PC-3 (cell line): ENCODE measurements around the gene COG8.

Experiments used
- CTCF ChIP-seq: fragments of 300-600 bp; sonication (generic); conservative IDR thresholded peaks from 2 replicates; pipeline ENCODE4 v1.5.1; 2017; ENCODE audit warnings: antibody characterized with exemption, low read depth, mild to moderate bottlenecking, low read length
- EZH2 ChIP-seq: fragments of 300-600 bp; sonication (generic); IDR thresholded peaks from one replicate; pipeline ENCODE4 v1.6.1; 2017; ENCODE audit warnings: antibody characterized with exemption, mild to moderate bottlenecking, low read length; ENCODE audit not compliant: unreplicated experiment
- EZH2phosphoT487 ChIP-seq: fragments of 300-600 bp; sonication (generic); IDR thresholded peaks from 2 replicates; pipeline ENCODE4 v1.6.1; 2018; ENCODE audit warnings: mild to moderate bottlenecking, antibody characterized with exemption, low read length, borderline replicate concordance

GRCh38 chr16:69328854-69329316, 10.5 kb downstream of the COG8 start:
- no peak for TF ChIP-seq CTCF
- no peak for TF ChIP-seq EZH2
- TF ChIP-seq EZH2phosphoT487 = no peak
